Measurements from ENCODE around the gene EIF4H.
"Not testable (repeated sequence)": the region's sequence is repeated elsewhere in the genome, so short reads cannot be mapped to it uniquely, and the experiment has no call there.

The EIF4H gene

DNA sequence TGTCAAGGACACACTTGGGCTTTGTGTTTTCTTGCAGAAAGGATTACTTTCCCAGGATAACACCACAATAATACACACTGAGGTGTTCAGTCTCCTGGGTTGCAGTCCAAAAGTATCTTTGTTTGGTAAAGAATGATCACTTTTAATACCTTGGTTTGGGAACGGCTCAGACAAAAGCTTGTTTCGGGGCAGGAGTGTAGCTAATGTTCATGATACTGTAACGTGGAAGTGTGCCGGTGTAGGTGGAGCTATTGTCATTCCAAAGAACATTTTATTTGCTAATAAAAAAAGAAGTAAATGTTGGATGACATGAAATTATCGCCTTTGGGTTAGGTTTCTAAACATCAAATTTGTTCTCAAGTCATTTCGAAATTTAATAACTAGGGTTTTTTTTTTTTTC, 1.2 kb downstream of the EIF4H start:
- DNase-seq (ENCODE audit: low read depth), result no peak

DNA sequence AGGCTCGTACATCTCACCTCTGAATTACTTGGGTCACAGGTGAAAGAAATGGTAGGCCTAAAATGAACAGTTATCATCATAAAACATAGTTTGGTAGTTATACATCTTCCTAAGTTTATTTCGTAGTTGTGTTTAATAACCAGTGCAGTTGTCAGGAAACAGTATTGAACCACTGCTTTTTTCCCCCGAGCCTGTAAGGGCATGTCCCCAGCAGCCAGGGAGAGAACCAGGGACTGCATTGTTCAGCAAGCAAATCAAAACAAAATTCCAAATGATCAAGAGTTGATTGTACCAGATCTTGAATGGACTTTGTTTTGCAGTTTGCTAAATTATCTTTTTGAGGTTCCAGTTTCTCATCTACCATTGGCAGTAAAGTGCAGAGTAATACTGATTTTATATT, 2.4 kb downstream of the EIF4H start:
- DNase-seq (ENCODE audit: low read depth), result no peak

GRCh38 chr7:74178632-74179031, 4.5 kb downstream of the EIF4H start:
- DNase-seq (ENCODE audit: low read depth), result no peak

GRCh38 chr7:74179935-74180604, 5.9 kb downstream of the EIF4H start:
- no peak for DNase-seq (ENCODE audit: low read depth)

DNA sequence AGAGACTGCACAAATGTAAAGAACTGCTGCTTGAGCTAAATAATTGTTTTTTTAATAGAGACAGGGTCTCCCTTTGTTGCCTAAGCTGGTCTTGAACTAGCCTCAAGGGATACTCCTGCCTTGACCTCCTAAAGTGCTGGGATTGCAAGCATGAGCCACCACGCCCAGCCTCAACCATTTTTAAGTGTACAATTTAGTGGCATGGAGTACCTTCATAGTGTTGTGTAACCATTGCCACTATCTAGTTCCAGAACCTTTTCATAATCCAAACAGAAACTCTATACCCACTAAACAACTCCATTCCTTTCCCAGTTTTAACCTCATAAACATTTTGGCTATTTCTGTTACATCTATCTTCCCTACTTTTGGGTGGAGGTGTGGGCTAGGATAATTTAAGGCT, 6.7 kb downstream of the EIF4H start:
- DNase-seq (ENCODE audit: low read depth), result no peak

DNA sequence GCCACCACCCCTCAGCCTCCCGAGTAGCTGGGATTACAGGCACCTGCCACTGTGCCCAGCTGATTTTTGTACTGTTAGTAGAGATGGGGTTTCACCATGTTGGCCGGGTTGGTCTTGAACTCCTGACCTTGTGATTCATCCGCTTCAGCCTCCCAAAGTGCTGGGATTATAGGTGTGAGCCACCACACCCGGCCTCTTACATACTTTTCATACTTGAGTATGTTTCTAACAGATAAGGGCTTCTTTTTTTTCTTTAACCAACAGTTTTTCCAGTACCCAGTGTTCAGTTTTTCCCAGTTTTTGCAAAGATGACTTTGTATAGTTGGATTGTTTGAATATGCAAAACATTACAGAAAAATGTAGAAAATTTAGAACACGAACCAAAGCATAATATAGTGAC, 7.7 kb downstream of the EIF4H start:
- no peak for DNase-seq (ENCODE audit: low read depth)

DNA sequence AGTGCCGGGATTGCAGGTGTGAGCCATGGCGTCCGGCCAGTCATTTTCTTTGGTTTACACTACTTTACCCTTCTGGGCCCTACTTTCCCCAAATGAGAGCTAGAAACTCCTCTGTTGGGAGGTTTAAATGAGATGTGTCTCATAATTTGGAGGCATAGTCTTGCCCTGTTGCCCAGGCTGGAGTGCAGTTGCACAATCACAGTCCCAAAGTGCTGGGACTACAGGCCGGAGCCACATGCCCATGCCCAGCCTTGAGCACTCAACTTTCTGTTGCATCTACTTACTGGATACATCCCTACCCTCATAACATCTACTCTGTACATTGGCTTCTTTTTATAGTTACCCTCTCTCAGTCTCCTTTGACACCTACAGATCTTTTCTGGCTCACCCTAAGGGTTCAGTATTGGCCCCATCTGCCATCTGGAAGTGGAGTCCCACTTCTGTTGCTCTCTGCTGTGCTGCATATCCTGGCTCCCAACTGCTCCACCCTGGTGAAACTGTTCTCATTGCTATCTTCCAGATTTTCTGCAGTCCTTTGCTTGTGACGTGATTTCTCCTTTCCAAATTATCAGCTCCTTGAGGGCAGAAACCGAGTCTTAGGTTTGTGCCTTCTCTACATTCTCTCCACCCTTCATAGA, 8.4 kb downstream of the EIF4H start:
- DNase-seq (ENCODE audit: low read depth), result no peak

DNA sequence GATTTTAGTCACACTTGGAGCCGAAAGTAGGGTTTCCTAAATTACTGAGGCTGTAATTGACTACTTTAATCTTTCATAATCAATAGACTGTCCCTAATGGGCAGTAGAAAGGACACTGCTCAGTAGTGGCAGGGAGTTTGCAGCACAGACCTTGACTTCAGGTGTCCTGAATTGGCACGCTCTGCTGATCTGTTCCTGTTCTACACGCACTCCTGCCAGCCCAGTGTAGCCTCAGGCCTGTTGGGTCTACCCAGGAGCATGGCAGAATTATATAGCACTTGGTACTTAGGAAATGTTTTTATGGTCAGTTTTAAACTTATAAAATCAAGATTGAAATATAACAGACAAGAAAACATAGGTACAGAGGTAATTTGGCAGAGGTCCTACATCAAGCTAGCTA, 9.0 kb downstream of the EIF4H start:
- DNase-seq (ENCODE audit: low read depth), result no peak

DNA sequence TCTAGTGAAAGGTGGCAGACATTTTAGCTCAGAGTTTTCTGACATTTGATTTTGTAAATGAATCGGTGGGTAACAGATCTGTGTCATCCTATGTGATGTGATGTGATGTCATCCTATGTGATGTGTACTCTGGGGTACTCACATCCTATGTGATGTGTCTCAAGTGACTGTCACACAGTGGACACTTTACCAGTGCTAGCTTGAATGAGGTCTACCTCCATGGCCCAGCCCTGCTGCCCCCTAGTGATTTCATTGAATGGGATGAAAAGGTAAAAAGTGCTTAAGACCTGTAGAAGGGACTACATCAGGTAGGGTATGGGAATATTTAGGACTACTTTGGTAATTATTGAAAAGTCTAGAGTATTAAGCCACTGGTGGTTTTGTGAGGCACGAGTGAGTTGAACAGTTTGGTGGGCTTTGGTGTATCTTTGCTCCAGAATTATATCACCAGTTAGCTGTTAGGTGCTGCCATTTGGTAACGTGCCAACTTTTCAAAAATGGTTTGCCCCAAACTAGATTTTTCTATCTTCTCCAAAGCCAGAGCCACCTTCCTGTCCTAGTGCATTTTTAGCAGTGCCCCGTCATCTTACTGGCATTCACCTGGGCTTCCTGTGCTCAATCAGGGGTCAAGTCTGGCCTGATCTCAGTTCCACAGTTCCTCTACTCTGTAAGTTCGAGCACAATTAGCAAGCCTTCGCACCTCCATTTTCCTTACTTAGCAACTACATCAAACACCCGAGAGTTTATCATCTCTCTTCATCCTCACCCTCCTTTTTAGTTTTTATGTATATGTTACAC, 9.7 kb downstream of the EIF4H start:
- no peak for DNase-seq (ENCODE audit: low read depth)

- no peak for DNase-seq (ENCODE audit: low read depth)
Measured at GRCh38 chr7:74185016-74185415, 10.9 kb downstream of the EIF4H start.

- DNase-seq (ENCODE audit: low read depth), result no peak
Measured at GRCh38 chr7:74185636-74186035, 11.5 kb downstream of the EIF4H start.

GRCh38 chr7:74187915-74188675, 13.9 kb downstream of the EIF4H start:
- DNase-seq (ENCODE audit: low read depth), result peak; percentile 51

GRCh38 chr7:74190259-74190658, 16.1 kb downstream of the EIF4H start:
- no peak for DNase-seq (ENCODE audit: low read depth)

DNA sequence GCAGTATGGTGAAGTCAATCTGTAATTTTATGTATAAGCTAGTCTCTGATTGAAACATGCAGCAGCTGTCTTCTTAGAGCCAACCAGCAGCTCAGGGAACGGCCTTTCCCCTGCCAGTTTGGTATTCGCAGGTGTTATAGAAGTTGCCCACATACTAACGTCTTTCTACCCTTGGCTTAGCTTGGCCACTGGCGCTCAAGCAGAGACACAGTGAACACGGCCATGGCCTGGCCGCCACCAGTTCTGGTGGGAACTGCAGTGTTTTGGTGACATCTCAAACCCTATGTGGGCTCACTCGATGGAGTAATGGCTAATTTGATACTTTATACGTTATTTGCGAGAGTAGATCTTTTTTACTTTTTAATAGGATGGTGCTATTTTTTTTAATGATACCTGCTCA, 17.1 kb downstream of the EIF4H start:
- no peak for DNase-seq (ENCODE audit: low read depth)

DNA sequence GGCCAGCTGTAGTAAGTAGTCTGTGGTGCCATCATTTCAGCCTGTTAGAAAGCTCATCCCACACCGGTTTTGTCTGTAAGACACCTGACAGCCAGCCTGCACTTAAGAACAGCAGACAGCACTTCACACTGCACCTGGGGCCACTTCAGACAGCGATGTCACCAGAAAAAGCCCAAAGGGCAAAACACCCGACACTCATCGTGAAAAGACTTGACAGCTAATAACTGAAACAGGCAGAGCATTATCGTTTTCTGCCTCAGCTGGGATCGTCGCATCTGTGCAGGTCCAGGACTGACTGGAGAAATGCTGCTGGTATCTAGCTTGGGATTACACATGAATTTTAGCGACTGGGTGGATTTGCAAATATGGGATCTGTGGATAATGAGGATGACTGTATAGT, 18.9 kb downstream of the EIF4H start:
- DNase-seq (ENCODE audit: low read depth), result no peak

DNA sequence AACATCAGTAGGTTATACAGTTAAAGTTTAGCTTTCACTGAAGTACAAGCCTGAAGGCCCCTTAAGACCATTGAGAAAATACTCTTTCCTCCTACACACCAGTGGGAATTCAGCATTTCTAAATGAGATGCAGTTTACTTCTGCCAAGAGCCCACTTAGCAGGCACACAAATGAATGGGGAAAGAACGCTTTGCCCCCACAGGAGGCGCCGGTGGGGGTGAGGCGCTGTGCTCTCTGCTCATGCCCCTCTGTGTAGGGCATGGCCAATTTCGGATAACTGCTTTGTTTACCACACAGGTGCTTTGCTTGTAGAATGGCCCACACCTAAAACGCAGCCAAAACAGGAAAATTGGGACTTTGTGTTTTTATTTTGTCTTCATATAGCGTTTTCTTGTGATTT, 19.8 kb downstream of the EIF4H start:
- DNase-seq (ENCODE audit: low read depth), result no peak

DNA sequence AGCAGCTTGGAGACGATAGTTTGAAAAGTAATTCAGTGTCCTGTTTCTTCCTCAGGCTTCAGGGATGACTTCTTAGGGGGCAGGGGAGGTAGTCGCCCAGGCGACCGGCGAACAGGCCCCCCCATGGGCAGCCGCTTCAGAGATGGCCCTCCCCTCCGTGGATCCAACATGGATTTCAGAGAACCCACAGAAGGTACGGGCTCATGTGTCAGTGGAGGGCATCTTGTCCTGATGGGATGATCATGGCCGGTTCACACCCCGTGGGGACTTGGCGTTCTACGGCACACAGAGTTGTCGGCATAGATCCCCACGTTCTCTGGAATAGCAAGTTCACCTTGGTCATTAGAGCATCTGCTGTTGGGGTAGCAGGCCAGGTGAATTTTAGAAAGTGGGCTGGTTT, 20.5 kb downstream of the EIF4H start:
- DNase-seq (ENCODE audit: low read depth), result no peak

DNA sequence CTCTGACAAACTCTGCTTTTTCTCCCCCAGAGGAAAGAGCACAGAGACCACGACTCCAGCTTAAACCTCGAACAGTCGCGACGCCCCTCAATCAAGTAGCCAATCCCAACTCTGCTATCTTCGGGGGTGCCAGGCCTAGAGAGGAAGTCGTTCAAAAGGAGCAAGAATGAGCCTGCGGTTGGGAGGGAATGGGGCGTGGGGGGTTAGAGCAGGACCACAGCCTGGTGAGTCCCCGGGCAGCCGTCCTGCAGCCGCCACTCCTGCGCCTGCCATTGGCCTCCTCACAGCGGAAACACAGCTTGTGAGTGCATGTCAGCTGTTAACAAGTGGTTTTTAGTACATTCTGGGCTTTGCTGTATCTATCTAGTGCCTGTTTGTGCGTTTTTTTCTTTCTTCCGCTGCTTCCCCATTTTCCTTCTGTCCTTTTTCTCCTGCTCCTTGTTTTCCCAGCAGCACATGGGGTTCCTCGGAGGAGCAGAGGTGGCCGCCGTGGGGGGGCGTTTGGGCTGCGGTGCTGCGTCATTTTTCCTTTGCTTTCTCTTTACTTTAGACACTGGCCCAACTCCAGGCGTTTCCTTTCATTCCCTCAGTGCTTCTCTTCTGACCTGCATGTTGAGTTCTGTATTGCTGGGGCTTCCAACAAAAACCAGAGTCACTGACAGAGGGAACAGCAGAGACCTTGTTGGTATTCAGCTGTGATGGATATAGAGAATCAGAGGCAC, 21.1 kb downstream of the EIF4H start:
- DNase-seq (ENCODE audit: low read depth), result not testable (repeated sequence)

GRCh38 chr7:74195968-74196654, 22.0 kb downstream of the EIF4H start:
- DNase-seq (ENCODE audit: low read depth), result not testable (repeated sequence)

- DNase-seq (ENCODE audit: low read depth), result no peak
Measured at GRCh38 chr7:74197449-74198124, 23.4 kb downstream of the EIF4H start.
